Sigmoid colon (tissue), 7 donors: ENCODE measurements around the gene KIF5C. TPM values are rescaled to one million over a fixed set of nuclear protein-coding genes. Genes with fewer than 3 reads are reported as not detected.

Experiments
- DNase-seq: peaks from one replicate; pipeline ENCODE4 v3.0.0-alpha.2; 2019
- H3K27ac ChIP-seq, 4 donors: fragments of 200-600 bp; sonication (generic); one replicate each; pipeline ENCODE4 v1.5.1; 2016 to 2019; ENCODE audit warnings: mild to moderate bottlenecking in 1 of 4
- H3K27me3 ChIP-seq, 3 donors: fragments of 200-600 bp; sonication (generic); one replicate each; pipeline ENCODE4 v1.5.1; 2019; ENCODE audit warnings: mild to moderate bottlenecking in 1 of 3
- H3K36me3 ChIP-seq, 4 donors: fragments of 200-600 bp; sonication (generic); one replicate each; pipeline ENCODE4 v1.5.1; 2016 to 2019
- H3K4me1 ChIP-seq, 4 donors: fragments of 200-600 bp; sonication (generic); one replicate each; pipeline ENCODE4 v1.5.1; 2017 to 2019
- H3K4me3 ChIP-seq, 4 donors: fragments of 200-600 bp; sonication (generic); one replicate each; pipeline ENCODE4 v1.5.1; 2017 to 2019; ENCODE audit warnings: mild to moderate bottlenecking in 2 of 4, moderate library complexity in 1 of 4
- H3K9me3 ChIP-seq, 4 donors: fragments of 200-600 bp in 3 of 4; sonication (generic) in 3 of 4; one replicate each; pipeline versions ENCODE4 v1.5.1 to v1.6.1; 2013 to 2019
- CTCF ChIP-seq, 4 experiments: fragments of 450-650 bp in 3 of 4; fragments of 200-600 bp in 1 of 4; IDR thresholded peaks; one replicate each; pipeline ENCODE4 v1.5.1; 2016 to 2019; ENCODE audit warnings: antibody characterized with exemption in 4 of 4, mild to moderate bottlenecking in 3 of 4, moderate library complexity in 2 of 4
- EP300 ChIP-seq, 4 donors: sonication (generic); formaldehyde crosslinking; IDR thresholded peaks; one replicate each; pipeline ENCODE4 v1.6.1; 2017; ENCODE audit warnings: antibody characterized with exemption in 4 of 4
- POLR2A ChIP-seq, 2 donors: fragments of 450-650 bp; IDR thresholded peaks; one replicate each; pipeline ENCODE4 v1.6.1; 2016; ENCODE audit warnings: antibody characterized with exemption in 2 of 2, mild to moderate bottlenecking in 2 of 2, moderate library complexity in 2 of 2
- POLR2AphosphoS5 ChIP-seq, 4 donors: sonication (generic); formaldehyde crosslinking; IDR thresholded peaks; one replicate each; pipeline ENCODE4 v1.6.1; 2017; ENCODE audit warnings: antibody characterized with exemption in 4 of 4
- WGBS, 2 donors: extraction: QIAGEN DNeasy Blood & Tissue Kit; methylation state at CpG; one replicate each; pipeline ENCODE4 v1.1.7; 2013; 5-methylcytosine and 5-hydroxymethylcytosine counted together
- intact Hi-C: fragments of 100-400 bp; cut with DNase I; formaldehyde crosslinking; loops from one replicate; pipeline ENCODE4 v1.15.1; 2023
- polyA plus RNA-seq, 3 donors: library from polyadenylated mRNA; stranded (reverse); fragments of 200-250 nt; gene quantifications; one replicate each; pipeline ENCODE4 v1.2.3, GENCODE V29; 2013
- total RNA-seq, 4 donors: library from RNA; depleted of rRNA; stranded (reverse); fragments of >200 nt; gene quantifications; one replicate each; pipeline ENCODE4 v1.1.0, GENCODE V29; 2016
- donor health status: healthy with polysubstance abuse.
- donor health status: Bipolar disorder and iron deficiency.
- donor health status: healthy.

Gene KIF5C
- total and polyA plus RNA-seq, 7 donors, result 0.23 to 11.1 (median 7.3) TPM

- Histone ChIP-seq H3K4me3 (no peak overlapping the region), H3K9me3 (no peaks in the 10 kb centered on the region), H3K27ac (no peak overlapping the region), H3K36me3 (no peaks in the 10 kb centered on the region), H3K4me1 (no peaks in the 10 kb centered on the region), H3K27me3 (no peaks in the 10 kb centered on the region)
- TF ChIP-seq POLR2A (IDR thresholded peaks at IDR 0.05), result no peak
- TF ChIP-seq POLR2AphosphoS5 (IDR thresholded peaks at IDR 0.05), result no peak
- TF ChIP-seq EP300 (IDR thresholded peaks at IDR 0.05), result no peak
- TF ChIP-seq CTCF (IDR thresholded peaks at IDR 0.05), result no peak
- WGBS, 2 donors, result 50 to 62% methylated on average over 3 of the region's 3 CpGs
- intact Hi-C loops, result no loop called here
- no peak for DNase-seq
Measured at GRCh38 chr2:148954536-148954935, 79.5 kb downstream of the KIF5C start.

- Histone ChIP-seq H3K27me3 (no peaks in the 10 kb centered on the region), H3K9me3 (no peaks in the 10 kb centered on the region), H3K4me3 (no peak overlapping the region), H3K4me1 (no peaks in the 10 kb centered on the region), H3K36me3 (no peaks in the 10 kb centered on the region), H3K27ac (no peak overlapping the region)
- TF ChIP-seq POLR2A (IDR thresholded peaks at IDR 0.05), result no peak
- TF ChIP-seq EP300 (IDR thresholded peaks at IDR 0.05), result no peak
- no peak for TF ChIP-seq CTCF (IDR thresholded peaks at IDR 0.05)
- TF ChIP-seq POLR2AphosphoS5 (IDR thresholded peaks at IDR 0.05), result no peak
- no peak for DNase-seq
- WGBS, 2 donors, result 29 to 76% methylated on average over 5 of the region's 5 CpGs
- intact Hi-C loops, result no loop called here
Measured at GRCh38 chr2:148955798-148956197, 80.8 kb downstream of the KIF5C start.

- no peaks in the 10 kb centered on the region for H3K4me1 ChIP-seq
- no peak overlapping the region for H3K27ac ChIP-seq
- no peak overlapping the region for H3K4me3 ChIP-seq
- no peak for DNase-seq
- WGBS, 2 donors, result 91 to 92% methylated on average over 4 of the region's 4 CpGs
- intact Hi-C loops, result no loop called here
- H3K27me3 ChIP-seq, result no peaks in the 10 kb centered on the region
- no peaks in the 10 kb centered on the region for H3K36me3 ChIP-seq
- H3K9me3 ChIP-seq, result no peaks in the 10 kb centered on the region
- TF ChIP-seq POLR2AphosphoS5 (IDR thresholded peaks at IDR 0.05), result no peak
- TF ChIP-seq EP300 (IDR thresholded peaks at IDR 0.05), result no peak
- no peak for TF ChIP-seq CTCF (IDR thresholded peaks at IDR 0.05)
- no peak for TF ChIP-seq POLR2A (IDR thresholded peaks at IDR 0.05)
Measured at GRCh38 chr2:148957023-148957422, 82.0 kb downstream of the KIF5C start.

GRCh38 chr2:148959745-148960144 lies 84.7 kb downstream of the KIF5C start:
- Histone ChIP-seq H3K27ac (no peak overlapping the region), H3K36me3 (no peaks in the 10 kb centered on the region), H3K4me1 (no peaks in the 10 kb centered on the region), H3K9me3 (no peaks in the 10 kb centered on the region), H3K4me3 (no peak overlapping the region), H3K27me3 (no peaks in the 10 kb centered on the region)
- 91 to 92% methylated on average over 5 of the region's 5 CpGs for WGBS, 2 donors
- no peak for DNase-seq
- intact Hi-C loops, result no loop called here
- TF ChIP-seq POLR2AphosphoS5 (IDR thresholded peaks at IDR 0.05) (no peak), CTCF (IDR thresholded peaks at IDR 0.05) (no peak), EP300 (IDR thresholded peaks at IDR 0.05) (no peak), POLR2A (IDR thresholded peaks at IDR 0.05) (no peak)

GRCh38 chr2:148960483-148960882 lies 85.5 kb downstream of the KIF5C start:
- no peak for DNase-seq
- Histone ChIP-seq H3K4me3 (no peak overlapping the region), H3K27ac (no peak overlapping the region), H3K36me3 (no peaks in the 10 kb centered on the region), H3K9me3 (no peaks in the 10 kb centered on the region), H3K4me1 (no peaks in the 10 kb centered on the region), H3K27me3 (no peaks in the 10 kb centered on the region)
- no peak for TF ChIP-seq POLR2AphosphoS5 (IDR thresholded peaks at IDR 0.05)
- intact Hi-C loops, result no loop called here
- 95 to 97% methylated on average over 3 of the region's 3 CpGs for WGBS, 2 donors
